HepG2 (cell line): ENCODE data around the gene CACNA1G. TPM values are rescaled to one million over a fixed set of nuclear protein-coding genes. Genes with fewer than 3 reads are reported as not detected.

Experiments used
- AKAP8 ChIP-seq: sonication (generic); formaldehyde crosslinking; IDR thresholded peaks from 2 replicates; pipeline ENCODE4 v1.5.1; 2020; ENCODE audit warnings: mild to moderate bottlenecking, missing genetic modification reagents
- DR1 ChIP-seq: sonication (generic); formaldehyde crosslinking; IDR thresholded peaks from 2 replicates; pipeline ENCODE4 v1.8.0; 2021; ENCODE audit warnings: mild to moderate bottlenecking, missing genetic modification reagents, inconsistent platforms
- ERF ChIP-seq: IDR thresholded peaks from 2 replicates; pipeline ENCODE4 v1.6.1; 2018; ENCODE audit warnings: missing biosample characterization, missing genetic modification reagents
- FIP1L1 ChIP-seq: fragments of 200-400 bp; formaldehyde crosslinking; IDR thresholded peaks from 2 replicates; pipeline ENCODE4 v1.6.1; 2018; ENCODE audit warnings: low read depth, mild to moderate bottlenecking, low read length, moderate library complexity, borderline replicate concordance; ENCODE audit not compliant: insufficient read depth
- FLYWCH1 ChIP-seq: sonication (generic); formaldehyde crosslinking; IDR thresholded peaks from 2 replicates; pipeline ENCODE4 v1.8.1; 2023; ENCODE audit warnings: mild to moderate bottlenecking, missing genetic modification reagents
- HHEX ChIP-seq: IDR thresholded peaks from 2 replicates; pipeline ENCODE4 v1.6.1; 2016; ENCODE audit warnings: control low read depth
- HNRNPK ChIP-seq: fragments of 200-400 bp; formaldehyde crosslinking; IDR thresholded peaks from 2 replicates; pipeline ENCODE4 v1.6.1; 2018; ENCODE audit warnings: low read length, low read depth, moderate library complexity, mild to moderate bottlenecking; ENCODE audit not compliant: poor library complexity, severe bottlenecking
- KDM5B ChIP-seq: sonication (generic); formaldehyde crosslinking; IDR thresholded peaks from 2 replicates; pipeline ENCODE4 v1.4.0; 2020; ENCODE audit warnings: missing genetic modification reagents, mild to moderate bottlenecking, borderline replicate concordance
- NCOA5 ChIP-seq: sonication (generic); formaldehyde crosslinking; IDR thresholded peaks from 2 replicates; pipeline ENCODE4 v1.4.0; 2020; ENCODE audit warnings: missing genetic modification reagents
- PHF21A ChIP-seq: sonication (generic); formaldehyde crosslinking; IDR thresholded peaks from 2 replicates; pipeline ENCODE4 v1.5.0; 2020; ENCODE audit warnings: mild to moderate bottlenecking, missing genetic modification reagents
- PRDM10 ChIP-seq: sonication (generic); formaldehyde crosslinking; IDR thresholded peaks from 2 replicates; pipeline ENCODE4 v1.4.0; 2020; ENCODE audit warnings: low read depth, missing genetic modification reagents
- SMARCE1 ChIP-seq: fragments of 450-650 bp; IDR thresholded peaks from 2 replicates; pipeline ENCODE4 v1.6.1; 2017; ENCODE audit warnings: borderline replicate concordance
- SRSF4 ChIP-seq: fragments of 200-400 bp; formaldehyde crosslinking; IDR thresholded peaks from one replicate; pipeline ENCODE4 v1.6.1; 2018; ENCODE audit warnings: mild to moderate bottlenecking, low read depth, low read length, moderate library complexity; ENCODE audit not compliant: poor library complexity, severe bottlenecking
- TGIF2 ChIP-seq: IDR thresholded peaks from 2 replicates; pipeline ENCODE4 v1.6.1; 2016; ENCODE audit warnings: control low read depth, missing compliant biosample characterization
- ZHX2 ChIP-seq, 2 experiments: sonication (generic) in 1 of 2; formaldehyde crosslinking in 1 of 2; IDR thresholded peaks; 2 replicates each; pipeline versions ENCODE4 v1.6.1 to v1.9.0; 2014 to 2022; ENCODE audit warnings: antibody characterized with exemption in 1 of 2, borderline replicate concordance in 1 of 2, inconsistent platforms in 1 of 2, low read depth in 1 of 2, missing genetic modification reagents in 1 of 2
- ZMYM2 ChIP-seq: sonication (generic); formaldehyde crosslinking; IDR thresholded peaks from 2 replicates; pipeline ENCODE4 v1.8.0; 2022; ENCODE audit warnings: mild to moderate bottlenecking, missing genetic modification reagents
- ZNF124 ChIP-seq: sonication (generic); formaldehyde crosslinking; IDR thresholded peaks from 2 replicates; pipeline ENCODE4 v1.4.0; 2020; ENCODE audit warnings: missing genetic modification reagents
- ZNF143 ChIP-seq: sonication (generic); formaldehyde crosslinking; IDR thresholded peaks from 2 replicates; pipeline ENCODE4 v1.4.0; 2020; ENCODE audit warnings: missing genetic modification reagents
- ZNF737 ChIP-seq: sonication (generic); formaldehyde crosslinking; IDR thresholded peaks from 2 replicates; pipeline ENCODE4 v1.5.0; 2020; ENCODE audit warnings: missing genetic modification reagents, mild to moderate bottlenecking, borderline replicate concordance
- ZNF761 ChIP-seq: sonication (generic); formaldehyde crosslinking; conservative IDR thresholded peaks from 2 replicates; pipeline ENCODE4 v1.4.0; 2020; ENCODE audit warnings: mild to moderate bottlenecking, missing genetic modification reagents
- polyA plus RNA-seq, 8 experiments: library from polyadenylated mRNA; depleted of rRNA in 3 of 8; stranded (reverse) in 7 of 8; unstranded in 1 of 8; fragments of >200 nt; fragmentation: Illumina TruSeq in 4 of 8; extraction: Trizol in 4 of 8; gene quantifications; 2 replicates each; pipeline versions ENCODE4 v1.2.1 to v1.2.3, GENCODE V29; 2011 to 2016; ENCODE audit warnings: low read depth in 4 of 8, missing spikeins in 1 of 8, mixed read lengths in 1 of 8; ENCODE audit not compliant: insufficient read depth in 1 of 8
- total RNA-seq, 5 experiments: library from RNA; depleted of rRNA; stranded (reverse); fragments of >200 nt; fragmentation: Illumina TruSeq; extraction: Trizol; gene quantifications; 2 replicates each; pipeline ENCODE4 v1.2.3, GENCODE V29; 2016; ENCODE audit warnings: low read depth in 1 of 5

CACNA1G gene
- total and polyA plus RNA-seq, 2 of the 13 experiments (the other 11 are each of a cell fraction or from before 2014, with no cell fraction given) = 0.02 TPM; not detected in 1

- TF ChIP-seq PHF21A (CRISPR knock-in tag) (peak; percentile 24), SRSF4 (no peak), KDM5B (CRISPR knock-in tag) (no peak), ZNF761 (CRISPR knock-in tag) (peak; percentile 78), AKAP8 (CRISPR knock-in tag) (peak; percentile 48; the same call in 1 of the 2 replicates), HNRNPK (no peak), FLYWCH1 (CRISPR knock-in tag) (no peak), ZNF143 (CRISPR knock-in tag) (no peak), TGIF2 (CRISPR knock-in tag) (0 out of 2 replicates have a peak, but pooled peaks have one; percentile 14), ZNF737 (CRISPR knock-in tag) (no peak), ZMYM2 (CRISPR knock-in tag) (no peak), ERF (CRISPR knock-in tag) (no peak), NCOA5 (CRISPR knock-in tag) (no peak), PRDM10 (CRISPR knock-in tag) (no peak), ZNF124 (CRISPR knock-in tag) (no peak), ZHX2 (IDR thresholded peaks at IDR 0.05; ENCODE audit: low read depth) (no peak), ZHX2 (CRISPR knock-in tag; IDR thresholded peaks at IDR 0.05; ENCODE audit: borderline replicate concordance) (0 out of 2 replicates have a peak, but pooled peaks have one; percentile 12), DR1 (no peak), FIP1L1 (no peak), SMARCE1 (no peak), HHEX (CRISPR knock-in tag) (no peak)
These were observed 74.6 kb downstream of the CACNA1G start (continued) for GRCh38 chr17:50634915-50635731.
